T47D (cell line): ENCODE data around the gene NDST1.
"Not testable (repeated sequence)": the region's sequence is repeated elsewhere in the genome, so short reads cannot be mapped to it uniquely, and the experiment has no call there.

Experiments
- DNase-seq, 2 experiments: peaks; one replicate each; pipeline versions ENCODE4 v3.0.0 to v3.0.0-alpha.2; 2011 to 2012; ENCODE audit warnings: low read depth in 1 of 2, low spot score in 1 of 2
- JUND ChIP-seq: IDR thresholded peaks from 2 replicates; pipeline ENCODE4 v1.6.1; 2012; ENCODE audit warnings: low read depth
- in situ Hi-C: cut with HindIII; loops from 2 replicates; pipeline ENCODE4 v1.10.0; 2016; ENCODE audit warnings: low sequenced_read_pairs, low pct_unique_long_range_greater_than_20kb

NDST1 gene

GRCh38 chr5:150516011-150516410 is 8.1 kb downstream of the NDST1 start:
- in situ Hi-C loops: no loop called here
- DNase-seq: no peak
- TF ChIP-seq JUND: no peak

- no peak for DNase-seq
- in situ Hi-C loops: no loop called here
- no peak for TF ChIP-seq JUND
Measured at GRCh38 chr5:150517272-150518152, 9.6 kb downstream of the NDST1 start.

- in situ Hi-C loops, DNase-seq: not testable (repeated sequence)
Measured at GRCh38 chr5:150518712-150519559, 11.0 kb downstream of the NDST1 start.

GRCh38 chr5:150519560-150519945 is 11.6 kb downstream of the NDST1 start:
- in situ Hi-C loops: no loop called here
- no peak for DNase-seq
- no peak for TF ChIP-seq JUND

GRCh38 chr5:150519978-150520377 is 12.0 kb downstream of the NDST1 start:
- TF ChIP-seq JUND: no peak
- in situ Hi-C loops: no loop called here
- DNase-seq: no peak

- in situ Hi-C loops: no loop called here
- no peak for DNase-seq
- no peak for TF ChIP-seq JUND
Measured at GRCh38 chr5:150520747-150521521, 13.0 kb downstream of the NDST1 start.

GRCh38 chr5:150521522-150521817 is 13.5 kb downstream of the NDST1 start:
- no peak for DNase-seq
- no peak for TF ChIP-seq JUND
- in situ Hi-C loops: no loop called here

GRCh38 chr5:150521939-150522503 is 14.1 kb downstream of the NDST1 start:
- DNase-seq: no peak
- in situ Hi-C loops: no loop called here
- no peak for TF ChIP-seq JUND

GRCh38 chr5:150522504-150523414 is 14.8 kb downstream of the NDST1 start:
- peak in 1 of 2 experiments; percentile 65 for DNase-seq
- no peak for TF ChIP-seq JUND
- in situ Hi-C loops: no loop called here

- in situ Hi-C loops: no loop called here
- DNase-seq: peak; percentile 78 to 90
Measured at GRCh38 chr5:150523472-150524350, 15.8 kb downstream of the NDST1 start.

GRCh38 chr5:150525163-150525562 is 17.2 kb downstream of the NDST1 start:
- no peak for DNase-seq
- no peak for TF ChIP-seq JUND
- in situ Hi-C loops: no loop called here

More at GRCh38 chr5:150523472-150524350, 15.8 kb downstream of the NDST1 start:
- no peak for TF ChIP-seq JUND
